SK-N-SH treated with all-trans-retinoic acid at 6 μM for 48 hours (cell line): ENCODE data around the gene CHN1.

Source experiments
- ATAC-seq: fragments of 200-7000 bp; cut with Tn5 transposase; 3 replicates; pipeline ENCODE4 v1.9.1; 2020; ENCODE audit warnings: mild to moderate bottlenecking, moderate library complexity
- BACH2 ChIP-seq: fragments of 250-450 bp; sonication (Bioruptor Pico); IDR thresholded peaks from 2 replicates; pipeline ENCODE4 v1.9.0; 2021; ENCODE audit warnings: mild to moderate bottlenecking, borderline replicate concordance
- CSDC2 ChIP-seq: fragments of 250-450 bp; sonication (Bioruptor Pico); IDR thresholded peaks from 2 replicates; pipeline ENCODE4 v1.5.0; 2020; ENCODE audit warnings: mild to moderate bottlenecking, moderate library complexity
- CSRNP3 ChIP-seq: fragments of 250-450 bp; sonication (Bioruptor Pico); IDR thresholded peaks from 2 replicates; pipeline ENCODE4 v1.5.1; 2021; ENCODE audit warnings: mild to moderate bottlenecking, moderate library complexity
- ESRRG ChIP-seq: fragments of 250-450 bp; sonication (Bioruptor Pico); IDR thresholded peaks from 2 replicates; pipeline ENCODE4 v1.6.1; 2021; ENCODE audit warnings: mild to moderate bottlenecking
- ISL1 ChIP-seq: fragments of 250-450 bp; sonication (Bioruptor Pico); IDR thresholded peaks from 2 replicates; pipeline ENCODE4 v2.1.2; 2022; ENCODE audit warnings: mild to moderate bottlenecking, moderate library complexity
- OSR1 ChIP-seq: fragments of 250-450 bp; sonication (Bioruptor Pico); IDR thresholded peaks from 2 replicates; pipeline ENCODE4 v1.8.0; 2022; ENCODE audit warnings: moderate library complexity, mild to moderate bottlenecking, inconsistent platforms
- RARB ChIP-seq: fragments of 250-450 bp; sonication (Bioruptor Pico); IDR thresholded peaks from 2 replicates; pipeline ENCODE4 v1.8.0; 2021; ENCODE audit warnings: mild to moderate bottlenecking, moderate library complexity
- SNAI2 ChIP-seq: fragments of 250-450 bp; sonication (Bioruptor Pico); IDR thresholded peaks from 2 replicates; pipeline ENCODE4 v1.5.0; 2020; ENCODE audit warnings: mild to moderate bottlenecking, moderate library complexity
- TCF4 ChIP-seq: fragments of 250-450 bp; sonication (Bioruptor Pico); IDR thresholded peaks from 2 replicates; pipeline ENCODE4 v1.8.0; 2021; ENCODE audit warnings: mild to moderate bottlenecking, moderate library complexity, borderline replicate concordance
- TSHZ2 ChIP-seq: fragments of 250-450 bp; sonication (Bioruptor Pico); IDR thresholded peaks from 2 replicates; pipeline ENCODE4 v1.5.0; 2020; ENCODE audit warnings: mild to moderate bottlenecking, moderate library complexity
- ZC3H10 ChIP-seq: fragments of 250-450 bp; sonication (Bioruptor Pico); IDR thresholded peaks from 2 replicates; pipeline ENCODE4 v1.5.1; 2021; ENCODE audit warnings: mild to moderate bottlenecking, moderate library complexity
- ZFP3 ChIP-seq: fragments of 250-450 bp; sonication (Bioruptor Pico); IDR thresholded peaks from 2 replicates; pipeline ENCODE4 v1.5.0; 2020; ENCODE audit warnings: mild to moderate bottlenecking, moderate library complexity
- ZFP30 ChIP-seq: fragments of 450-650 bp; formaldehyde crosslinking; IDR thresholded peaks from 2 replicates; pipeline ENCODE4 v1.5.0; 2022; ENCODE audit warnings: mild to moderate bottlenecking, moderate library complexity
- ZNF565 ChIP-seq: fragments of 450-650 bp; formaldehyde crosslinking; conservative IDR thresholded peaks from 2 replicates; pipeline ENCODE4 v1.5.0; 2020; ENCODE audit warnings: low read depth, mild to moderate bottlenecking, moderate library complexity
- ZNF70 ChIP-seq: fragments of 450-650 bp; formaldehyde crosslinking; IDR thresholded peaks from 2 replicates; pipeline ENCODE4 v1.5.0; 2020; ENCODE audit warnings: mild to moderate bottlenecking, moderate library complexity
- ZNF8 ChIP-seq: fragments of 450-650 bp; formaldehyde crosslinking; IDR thresholded peaks from 2 replicates; pipeline ENCODE4 v1.5.0; 2020; ENCODE audit warnings: mild to moderate bottlenecking, moderate library complexity
- TF ChIP-seq, protein P1 (sequence below): fragments of 250-450 bp; sonication (Bioruptor Pico); IDR thresholded peaks from 2 replicates; pipeline ENCODE4 v1.5.1; 2020; ENCODE audit warnings: low read depth, mild to moderate bottlenecking, moderate library complexity
- TF ChIP-seq, protein P2 (sequence below): fragments of 250-450 bp; sonication (Bioruptor Pico); IDR thresholded peaks from 2 replicates; pipeline ENCODE4 v1.8.0; 2021; ENCODE audit warnings: low read depth, mild to moderate bottlenecking, moderate library complexity, borderline replicate concordance

Gene CHN1

GRCh38 chr2:174918886-174919526, 86.2 kb downstream of the CHN1 start:
- no peak for ATAC-seq
- TF ChIP-seq BACH2 (CRISPR knock-in tag) (no peak), OSR1 (CRISPR knock-in tag) (no peak), ISL1 (CRISPR knock-in tag) (no peak), CSDC2 (CRISPR knock-in tag) (no peak), TCF4 (CRISPR knock-in tag) (no peak), CSRNP3 (CRISPR knock-in tag) (no peak), ESRRG (no peak), TSHZ2 (CRISPR knock-in tag) (no peak), ZFP30 (CRISPR knock-in tag) (no peak), ZNF8 (no peak), ZC3H10 (CRISPR knock-in tag) (no peak)
- TF ChIP-seq, protein P1, sequence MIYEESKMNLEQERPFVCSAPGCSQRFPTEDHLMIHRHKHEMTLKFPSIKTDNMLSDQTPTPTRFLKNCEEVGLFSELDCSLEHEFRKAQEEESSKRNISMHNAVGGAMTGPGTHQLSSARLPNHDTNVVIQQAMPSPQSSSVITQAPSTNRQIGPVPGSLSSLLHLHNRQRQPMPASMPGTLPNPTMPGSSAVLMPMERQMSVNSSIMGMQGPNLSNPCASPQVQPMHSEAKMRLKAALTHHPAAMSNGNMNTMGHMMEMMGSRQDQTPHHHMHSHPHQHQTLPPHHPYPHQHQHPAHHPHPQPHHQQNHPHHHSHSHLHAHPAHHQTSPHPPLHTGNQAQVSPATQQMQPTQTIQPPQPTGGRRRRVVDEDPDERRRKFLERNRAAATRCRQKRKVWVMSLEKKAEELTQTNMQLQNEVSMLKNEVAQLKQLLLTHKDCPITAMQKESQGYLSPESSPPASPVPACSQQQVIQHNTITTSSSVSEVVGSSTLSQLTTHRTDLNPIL (CRISPR knock-in tag), result no peak

GRCh38 chr2:174916270-174916930, 88.8 kb downstream of the CHN1 start:
- TF ChIP-seq CSDC2 (CRISPR knock-in tag) (no peak), ZFP3 (CRISPR knock-in tag) (no peak)
- TF ChIP-seq, all 23 proteins: peak for 0

GRCh38 chr2:174914853-174915760, 90.1 kb downstream of the CHN1 start:
- TF ChIP-seq ESRRG (no peak), ZNF70 (CRISPR knock-in tag) (peak; percentile 58; the same call in 1 of the 2 replicates), RARB (CRISPR knock-in tag) (no peak), ISL1 (CRISPR knock-in tag) (peak; percentile 47; the same call in 1 of the 2 replicates)
- no peak for ATAC-seq

More at GRCh38 chr2:174916270-174916930, 88.8 kb downstream of the CHN1 start:
- ATAC-seq, result no peak

DNA sequence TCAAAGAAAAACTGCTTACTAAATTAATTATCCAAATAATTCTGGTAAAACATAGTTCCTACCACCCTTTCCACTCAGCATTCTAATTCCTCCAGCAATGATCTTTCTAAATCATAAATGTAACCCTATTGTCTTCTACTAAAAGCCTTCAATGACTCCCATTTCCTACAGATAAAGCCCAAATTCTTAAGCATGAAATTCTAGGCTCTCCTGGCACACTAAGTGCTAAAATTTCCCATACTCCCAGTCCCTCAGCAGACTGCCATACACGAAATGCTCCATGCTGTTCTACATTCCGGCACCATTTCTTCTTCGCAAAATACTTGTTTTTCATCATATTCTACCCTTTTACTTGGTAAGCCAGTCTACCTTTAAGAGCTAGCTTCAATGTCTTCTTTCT, 96.9 kb downstream of the CHN1 start:
- TF ChIP-seq ZNF565 (CRISPR knock-in tag) (no peak), BACH2 (CRISPR knock-in tag) (no peak)
- TF ChIP-seq, all 23 proteins: peak for 0
- ATAC-seq, result no peak

DNA sequence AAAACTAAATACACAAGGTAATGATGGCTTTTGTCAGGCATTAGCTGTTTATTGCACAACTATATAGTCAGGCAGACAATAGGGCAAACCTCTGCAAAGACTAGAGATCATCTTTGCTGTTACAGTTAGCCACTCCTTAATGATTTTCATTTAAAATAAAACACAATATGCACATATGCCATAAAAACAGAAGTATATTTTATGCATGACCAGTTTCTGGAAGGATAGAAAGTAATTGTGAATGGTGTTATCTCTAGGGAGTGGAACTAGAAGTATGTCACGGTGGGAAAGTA, 102.0 kb downstream of the CHN1 start:
- TF ChIP-seq ISL1 (CRISPR knock-in tag) (no peak), SNAI2 (CRISPR knock-in tag) (no peak), RARB (CRISPR knock-in tag) (no peak)
- TF ChIP-seq, protein P1 (CRISPR knock-in tag), result no peak
- TF ChIP-seq, protein P2, sequence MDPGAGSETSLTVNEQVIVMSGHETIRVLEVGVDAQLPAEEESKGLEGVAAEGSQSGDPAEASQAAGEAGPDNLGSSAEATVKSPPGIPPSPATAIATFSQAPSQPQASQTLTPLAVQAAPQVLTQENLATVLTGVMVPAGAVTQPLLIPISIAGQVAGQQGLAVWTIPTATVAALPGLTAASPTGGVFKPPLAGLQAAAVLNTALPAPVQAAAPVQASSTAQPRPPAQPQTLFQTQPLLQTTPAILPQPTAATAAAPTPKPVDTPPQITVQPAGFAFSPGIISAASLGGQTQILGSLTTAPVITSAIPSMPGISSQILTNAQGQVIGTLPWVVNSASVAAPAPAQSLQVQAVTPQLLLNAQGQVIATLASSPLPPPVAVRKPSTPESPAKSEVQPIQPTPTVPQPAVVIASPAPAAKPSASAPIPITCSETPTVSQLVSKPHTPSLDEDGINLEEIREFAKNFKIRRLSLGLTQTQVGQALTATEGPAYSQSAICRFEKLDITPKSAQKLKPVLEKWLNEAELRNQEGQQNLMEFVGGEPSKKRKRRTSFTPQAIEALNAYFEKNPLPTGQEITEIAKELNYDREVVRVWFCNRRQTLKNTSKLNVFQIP (CRISPR knock-in tag), result no peak
- no peak; the same call in 2 of the 3 replicates for ATAC-seq
